K562 (cell line): Measurements from ENCODE around the gene SPOCK2. TPM values are rescaled to one million over a fixed set of nuclear protein-coding genes. Genes with fewer than 3 reads are reported as not detected.

Experiments used
- ATF1 ChIP-seq, 2 experiments: fragments of 450-650 bp in 1 of 2; IDR thresholded peaks; 2 replicates each; pipeline ENCODE4 v1.6.1; 2016; ENCODE audit warnings: missing compliant biosample characterization in 1 of 2, missing genetic modification characterization in 1 of 2
- DNMT1 ChIP-seq: fragments of 450-650 bp; IDR thresholded peaks from 2 replicates; pipeline ENCODE4 v1.6.1; 2016; ENCODE audit warnings: antibody characterized with exemption, mild to moderate bottlenecking
- HEY1 ChIP-seq: fragments of 250-450 bp; sonication (Bioruptor Pico); IDR thresholded peaks from 2 replicates; pipeline ENCODE4 v1.5.0; 2020; ENCODE audit warnings: mild to moderate bottlenecking, moderate library complexity, borderline replicate concordance
- ILF3 ChIP-seq: fragments of 450-650 bp; IDR thresholded peaks from 2 replicates; pipeline ENCODE4 v1.6.1; 2018; ENCODE audit warnings: antibody characterized with exemption, mild to moderate bottlenecking, moderate library complexity, borderline replicate concordance
- MAX ChIP-seq: sonication (generic); formaldehyde crosslinking; IDR thresholded peaks from 2 replicates; pipeline ENCODE4 v1.9.0; 2022; ENCODE audit warnings: mild to moderate bottlenecking, missing genetic modification reagents
- MBD1 ChIP-seq: fragments of 250-450 bp; sonication (Bioruptor Pico); IDR thresholded peaks from 2 replicates; pipeline ENCODE4 v1.8.0; 2022; ENCODE audit warnings: inconsistent platforms
- MTF1 ChIP-seq: fragments of 250-450 bp; sonication (Bioruptor Pico); IDR thresholded peaks from 2 replicates; pipeline ENCODE4 v1.9.0; 2021; ENCODE audit warnings: moderate library complexity, mild to moderate bottlenecking, inconsistent platforms, borderline replicate concordance
- POLR2AphosphoS2 ChIP-seq: IDR thresholded peaks from 2 replicates; pipeline ENCODE4 v1.6.1; 2012; ENCODE audit warnings: low read length, improper control_type of control experiment
- SRSF9 ChIP-seq: fragments of 200-400 bp; formaldehyde crosslinking; IDR thresholded peaks from 2 replicates; pipeline ENCODE4 v1.6.1; 2017; ENCODE audit warnings: low read depth, low read length, borderline replicate concordance
- TCFL5 ChIP-seq: fragments of 250-450 bp; sonication (Bioruptor Pico); conservative IDR thresholded peaks from 2 replicates; pipeline ENCODE4 v1.6.1; 2021; ENCODE audit warnings: mild to moderate bottlenecking, moderate library complexity, matching md5 sums
- TRIM28 ChIP-seq: fragments of 450-650 bp; IDR thresholded peaks from 2 replicates; pipeline ENCODE4 v1.6.1; 2017
- ZBTB12 ChIP-seq: fragments of 250-450 bp; sonication (Bioruptor Pico); IDR thresholded peaks from 2 replicates; pipeline ENCODE4 v1.4.0; 2020
- ZSCAN32 ChIP-seq: fragments of 450-650 bp; formaldehyde crosslinking; IDR thresholded peaks from 2 replicates; pipeline ENCODE4 v1.4.0; 2020; ENCODE audit warnings: mild to moderate bottlenecking, moderate library complexity
- polyA plus RNA-seq, 8 experiments: library from polyadenylated mRNA; depleted of rRNA in 4 of 8; stranded (reverse) in 5 of 8; unstranded in 3 of 8; fragments of >200 nt; fragmentation: Nextera tagmentation in 2 of 8; fragmentation: Illumina TruSeq in 1 of 8; extraction: Ambion mirVana in 2 of 8; extraction: Trizol in 1 of 8; gene quantifications; 2 replicates each; pipeline versions ENCODE4 v1.2.1 to v1.2.3, GENCODE V29; 2011 to 2014; ENCODE audit warnings: inconsistent platforms in 1 of 8, missing spikeins in 1 of 8
- total RNA-seq, 7 experiments: library from RNA; depleted of rRNA in 6 of 7; stranded (reverse); fragments of >200 nt in 6 of 7; fragmentation: Illumina TruSeq in 2 of 7; extraction: Trizol in 2 of 7; gene quantifications; 2 replicates each; pipeline versions ENCODE4 v1.2.1 to v1.2.3, GENCODE V29; 2011 to 2021; ENCODE audit warnings: low replicate concordance in 1 of 7

SPOCK2 gene
- total and polyA plus RNA-seq, 9 of the 15 experiments (the other 6 are each of a cell fraction or from before 2014, with no cell fraction given), result 0.04 to 0.86 (median 0.11) TPM; not detected in 2

GRCh38 chr10:72010234-72010973, 77.9 kb downstream of the SPOCK2 start (continued):
- TF ChIP-seq TCFL5 (CRISPR knock-in tag), result no peak
- TF ChIP-seq MAX (CRISPR knock-in tag), result no peak
- TF ChIP-seq TRIM28, result no peak
- TF ChIP-seq HEY1 (CRISPR knock-in tag), result no peak
- no peak for TF ChIP-seq ILF3
- no peak for TF ChIP-seq ZBTB12 (CRISPR knock-in tag)
- no peak for TF ChIP-seq POLR2AphosphoS2
- no peak for TF ChIP-seq SRSF9
- TF ChIP-seq DNMT1, result no peak
- TF ChIP-seq ZSCAN32 (CRISPR knock-in tag), result no peak
- TF ChIP-seq MTF1 (CRISPR knock-in tag), result no peak
- TF ChIP-seq ATF1 (CRISPR knock-in tag; IDR thresholded peaks at IDR 0.05), result no peak
- no peak for TF ChIP-seq ATF1 (tag; IDR thresholded peaks at IDR 0.05)
- no peak for TF ChIP-seq MBD1 (CRISPR knock-in tag)
